Fibroblast of upper back skin (primary cell): Measurements from ENCODE around the gene CHRFAM7A.
"Not testable (repeated sequence)": the region's sequence is repeated elsewhere in the genome, so short reads cannot be mapped to it uniquely, and the experiment has no call there.

ENCODE experiments used
- DNase-seq: peaks from one replicate; pipeline ENCODE4 v3.0.0-alpha.2; 2013

CHRFAM7A gene

DNA sequence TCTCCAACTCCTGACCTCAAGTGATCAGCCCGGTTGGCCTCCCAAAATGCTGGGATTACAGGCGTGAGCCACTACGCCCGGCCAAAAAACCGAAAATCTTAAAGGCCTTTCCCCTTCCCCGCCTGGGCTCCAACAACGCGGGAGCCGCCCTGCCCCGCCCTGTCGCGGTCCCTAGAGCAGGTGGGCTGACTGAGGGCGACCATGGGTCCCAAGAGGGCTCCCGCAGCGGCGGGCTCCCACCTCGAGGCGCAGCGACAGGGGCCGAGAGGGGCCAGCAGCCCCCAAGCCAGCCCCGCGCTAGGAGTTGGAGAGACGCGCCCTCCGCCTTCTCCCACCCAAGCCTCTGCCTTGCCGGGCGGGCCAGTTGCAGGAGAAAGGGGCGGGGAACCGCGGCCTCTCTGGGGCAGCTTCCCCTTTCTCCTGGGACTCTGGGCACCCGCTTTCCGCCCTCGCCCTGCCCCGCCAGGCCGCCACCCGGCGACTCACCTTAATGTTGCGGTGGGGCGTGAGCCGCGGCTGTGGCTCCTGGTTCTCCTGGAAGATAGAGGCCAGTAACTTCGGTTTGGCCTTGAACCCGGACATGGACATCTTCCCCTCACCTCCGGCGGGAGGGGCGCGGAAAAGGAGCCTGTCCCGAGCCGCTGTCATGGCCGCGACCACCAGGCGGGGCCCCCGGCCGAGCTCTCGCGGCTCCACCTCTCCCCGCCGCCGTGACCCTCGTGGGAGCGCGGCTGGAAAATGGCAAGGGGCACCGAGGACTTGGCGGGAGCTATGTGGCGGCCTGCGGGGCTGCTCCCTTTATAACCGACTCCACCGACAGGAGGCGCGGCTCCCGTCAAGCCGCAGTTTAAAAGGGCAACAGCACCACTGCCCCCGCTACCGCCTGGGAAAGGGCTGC lies at the start of gene CHRFAM7A:
Gene CHRFAM7A (minus strand): TSS at position 775 of the 898 bp plus-strand sequence. CDS start 10,189 bp downstream, outside the sequence.
- not testable (repeated sequence) for DNase-seq

DNA sequence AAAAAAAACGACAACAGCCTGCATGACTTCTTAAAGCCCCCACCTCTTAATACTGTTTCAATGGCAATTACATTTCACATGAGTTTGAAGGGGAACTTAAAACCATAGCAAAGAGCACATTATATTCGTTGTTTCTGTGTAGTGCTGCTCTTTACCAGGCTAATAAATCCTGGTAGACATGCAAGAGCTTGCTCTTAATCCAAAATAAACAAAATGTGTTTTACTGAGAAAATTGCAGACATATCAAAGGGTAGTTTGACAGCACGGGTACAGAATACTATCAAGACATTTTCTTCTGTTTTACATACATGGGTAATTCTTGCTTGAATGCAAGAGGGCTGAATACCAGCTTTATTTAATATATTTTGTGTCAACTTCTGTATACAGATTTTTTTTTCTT lies 45.0 kb upstream of the CHRFAM7A start:
- DNase-seq: not testable (repeated sequence)

DNA sequence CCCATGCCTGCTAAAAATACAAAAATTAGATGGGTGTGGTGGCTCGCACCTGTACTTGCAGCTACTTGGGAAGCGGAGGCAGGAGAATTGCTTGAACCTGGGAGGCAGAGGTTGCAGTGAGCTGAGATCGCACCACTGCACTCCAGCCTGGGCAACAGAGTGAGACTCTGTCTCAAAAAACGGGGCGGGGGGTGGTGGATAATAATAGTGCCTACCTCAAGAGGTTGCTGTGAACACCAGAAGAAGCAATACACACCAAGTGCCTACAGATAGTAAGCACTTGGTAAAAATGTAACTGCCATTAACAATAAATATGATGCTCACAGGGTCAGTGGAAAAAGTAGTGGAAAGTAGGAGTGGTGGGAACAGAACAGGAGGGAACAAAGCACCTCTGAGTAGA lies 42.5 kb upstream of the CHRFAM7A start:
- not testable (repeated sequence) for DNase-seq

DNA sequence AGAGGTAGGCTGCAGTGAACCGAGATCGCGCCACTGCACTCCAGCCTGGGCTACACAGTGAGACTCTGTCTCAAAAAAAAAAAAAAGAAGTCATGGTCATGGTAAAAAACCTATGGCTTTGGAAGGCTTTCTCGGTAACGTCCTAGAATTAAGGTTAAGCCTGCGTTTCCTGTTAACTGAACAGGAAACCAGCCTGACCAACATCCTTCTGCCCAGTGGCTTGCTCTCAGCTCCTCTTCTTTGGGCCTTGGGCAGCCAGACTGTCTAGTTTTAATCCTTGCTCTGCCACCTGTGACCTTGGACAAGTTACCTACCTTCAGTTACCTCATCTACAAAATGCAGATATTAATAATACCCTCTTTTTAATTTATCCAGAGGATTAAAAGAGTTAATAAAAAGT lies 27.4 kb upstream of the CHRFAM7A start:
- not testable (repeated sequence) for DNase-seq

DNA sequence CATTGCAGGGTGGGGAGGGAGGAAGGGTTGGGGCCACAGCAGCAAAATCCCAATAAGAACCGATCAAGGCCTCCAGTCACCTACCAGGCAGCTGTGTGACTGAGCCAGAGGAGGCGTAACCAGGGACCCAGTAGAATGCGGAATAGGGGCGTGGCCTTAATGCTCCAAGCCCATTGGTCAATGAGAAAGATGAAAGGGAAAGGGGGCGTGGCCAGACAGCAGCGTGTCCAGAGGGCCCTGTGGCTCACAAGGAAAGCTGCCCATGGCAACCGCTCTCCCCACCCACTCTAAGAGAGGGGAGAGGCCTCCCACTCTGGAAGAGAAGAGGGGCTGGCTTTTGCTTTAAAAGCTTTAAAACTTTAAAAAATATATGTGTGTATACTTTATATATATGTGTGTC lies 20.8 kb upstream of the CHRFAM7A start, which contains the start of gene GOLGA8R:
Gene GOLGA8R (minus strand): TSS at position 101 of the 400 bp plus-strand sequence. CDS start 98 bp downstream, at position 3.
- DNase-seq: not testable (repeated sequence)

DNA sequence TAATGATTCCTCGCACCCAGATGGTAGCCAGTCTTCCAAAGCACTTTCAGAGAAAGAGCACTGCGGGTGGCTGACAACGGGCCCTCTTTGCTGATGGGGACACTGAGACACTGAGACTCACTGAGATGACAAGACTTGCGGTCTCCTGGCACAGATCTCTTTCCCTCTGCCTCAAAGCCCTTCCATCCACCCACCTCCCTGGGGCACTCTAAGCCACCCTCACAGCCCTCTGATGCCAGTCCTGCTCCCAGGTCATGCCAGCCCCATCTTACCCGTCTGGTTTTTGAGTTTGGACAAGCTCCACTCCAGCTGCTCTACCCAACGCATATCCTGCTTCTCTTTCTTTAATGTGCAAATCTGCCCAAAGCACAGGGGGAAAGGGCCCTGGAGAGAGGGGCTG lies 14.3 kb upstream of the CHRFAM7A start:
- DNase-seq: not testable (repeated sequence)

DNA sequence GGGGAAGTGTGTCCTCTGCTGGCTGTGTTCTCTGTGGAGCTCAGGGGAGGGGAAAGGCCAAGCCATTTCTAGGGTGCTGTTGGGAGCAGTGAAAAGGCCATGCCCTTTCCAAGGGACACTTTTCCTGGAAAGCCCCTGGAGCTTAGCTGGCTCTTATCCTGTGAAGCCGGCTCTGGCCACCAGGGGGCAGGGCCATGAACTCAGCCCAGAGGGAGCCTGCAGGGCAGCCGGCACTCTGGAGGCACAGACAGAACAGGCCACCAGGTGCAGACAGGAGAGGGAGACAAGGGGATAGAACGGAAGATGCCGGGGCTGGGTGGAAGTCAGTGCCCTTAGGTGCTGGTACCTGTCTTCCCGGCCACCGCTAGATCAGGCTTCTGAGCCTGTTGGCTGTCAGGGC lies 5.6 kb upstream of the CHRFAM7A start:
- not testable (repeated sequence) for DNase-seq

DNA sequence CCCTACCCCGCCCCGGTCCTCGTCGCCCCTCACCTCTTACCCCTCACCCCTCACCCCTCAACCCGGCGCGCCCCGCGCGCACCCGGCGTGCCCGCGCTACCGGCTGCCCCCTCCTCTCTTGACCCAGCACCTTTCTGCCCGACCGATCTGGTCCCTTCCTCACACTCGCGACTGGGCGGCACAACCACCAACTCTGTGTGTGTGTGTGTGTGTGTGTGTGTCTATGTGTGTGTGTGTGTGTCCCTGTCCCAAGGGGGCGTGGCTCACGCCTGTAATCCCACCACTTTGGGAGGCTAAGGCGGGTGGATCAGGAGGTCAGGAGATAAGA lies 288 bp upstream of the CHRFAM7A start:
- not testable (repeated sequence) for DNase-seq

DNA sequence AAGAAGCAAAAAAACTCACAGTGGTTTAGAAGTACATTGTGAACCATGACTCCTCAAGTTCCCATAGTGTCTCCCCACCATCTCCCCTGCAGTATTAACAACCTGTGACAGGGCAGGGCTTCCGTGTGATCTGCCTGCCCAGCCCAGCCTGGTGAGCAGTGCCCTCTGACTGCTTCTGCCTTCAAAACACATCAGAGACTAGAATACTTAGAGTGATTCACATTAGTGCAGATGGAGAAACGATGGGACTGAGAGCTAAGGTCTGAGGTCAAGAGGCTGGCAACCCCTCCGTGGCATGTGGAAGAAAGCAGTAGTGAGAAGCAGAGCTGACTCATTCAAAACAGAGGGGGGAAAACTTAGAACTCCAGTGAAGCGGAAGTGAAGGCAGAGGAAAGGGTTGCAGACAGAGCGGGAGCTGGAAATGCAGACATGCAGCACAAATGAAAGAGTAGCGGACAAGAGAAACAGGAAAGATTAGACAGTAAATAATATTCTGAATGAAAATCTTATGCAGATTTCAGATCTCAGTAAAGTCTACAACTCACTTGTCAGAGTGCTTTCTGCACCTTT lies 6.9 kb downstream of the CHRFAM7A start:
- DNase-seq: not testable (repeated sequence)

DNA sequence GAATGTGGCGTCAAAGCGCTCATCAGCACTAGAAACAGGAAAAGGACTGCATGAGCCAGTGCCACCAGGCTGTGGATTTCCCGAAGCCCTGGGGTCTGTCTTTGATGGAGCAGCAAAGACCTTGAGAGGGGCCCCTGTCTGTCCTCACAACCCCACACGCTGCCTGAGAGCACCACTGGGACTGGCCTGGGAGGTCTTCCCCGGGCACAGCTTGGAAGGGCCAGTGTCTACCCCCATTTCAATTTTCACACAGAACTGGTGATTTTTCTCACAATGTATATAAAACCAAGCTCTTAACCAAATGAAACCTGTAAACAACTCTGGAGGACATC lies 16.3 kb downstream of the CHRFAM7A start:
- not testable (repeated sequence) for DNase-seq

DNA sequence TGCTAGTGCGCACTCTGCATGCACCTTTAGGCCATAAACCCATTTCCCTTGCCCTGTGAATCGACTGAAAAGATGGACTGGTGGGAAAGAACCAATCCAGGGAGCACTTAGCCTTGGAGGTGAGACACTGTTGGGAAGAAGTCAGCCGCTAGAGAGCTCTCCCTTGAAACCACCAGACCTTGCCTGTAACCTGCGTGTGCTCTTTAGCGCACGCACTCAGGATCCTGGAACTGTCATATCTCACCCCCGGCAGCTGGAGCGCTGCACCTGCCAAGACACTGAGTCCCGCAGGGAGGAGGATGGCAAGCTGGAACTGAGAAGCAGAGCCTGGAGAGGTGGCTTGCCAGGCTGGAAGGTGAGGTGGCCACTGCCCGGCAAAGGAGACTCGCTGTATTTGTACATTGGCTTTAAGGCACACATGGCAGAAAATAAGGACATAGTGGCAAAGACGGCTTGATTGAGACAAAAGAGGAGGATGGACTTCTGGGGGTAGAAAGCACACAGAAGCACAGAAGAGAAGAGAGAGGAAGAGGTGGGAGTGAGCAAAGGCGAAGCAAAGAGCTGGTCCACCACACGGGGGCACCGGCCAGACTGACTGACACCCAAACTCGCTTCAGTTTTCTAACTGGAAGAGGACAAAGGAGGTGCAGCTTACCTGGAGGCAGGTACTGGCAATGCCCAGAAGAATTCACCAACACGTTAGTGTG lies 16.8 kb downstream of the CHRFAM7A start:
- not testable (repeated sequence) for DNase-seq

DNA sequence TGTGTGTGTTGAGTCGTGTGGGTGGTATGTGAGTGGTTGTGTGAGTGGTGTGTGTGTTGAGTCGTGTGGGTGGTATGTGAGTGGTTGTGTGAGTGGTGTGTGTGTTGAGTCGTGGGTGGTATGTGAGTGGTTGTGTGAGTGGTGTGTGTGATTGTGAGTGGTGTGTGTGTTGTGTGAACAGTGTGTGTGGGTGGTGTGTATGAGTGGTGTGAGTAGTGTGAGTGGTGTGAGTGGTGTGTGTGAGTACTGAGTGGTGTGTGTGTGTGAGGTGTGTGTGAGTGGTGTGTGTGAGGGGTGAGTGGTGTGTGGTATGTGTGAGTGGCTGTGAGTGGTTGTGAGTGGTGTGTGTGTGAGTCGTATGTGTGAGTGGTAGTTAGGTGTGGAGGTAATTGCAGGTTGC lies 17.5 kb downstream of the CHRFAM7A start:
- not testable (repeated sequence) for DNase-seq

DNA sequence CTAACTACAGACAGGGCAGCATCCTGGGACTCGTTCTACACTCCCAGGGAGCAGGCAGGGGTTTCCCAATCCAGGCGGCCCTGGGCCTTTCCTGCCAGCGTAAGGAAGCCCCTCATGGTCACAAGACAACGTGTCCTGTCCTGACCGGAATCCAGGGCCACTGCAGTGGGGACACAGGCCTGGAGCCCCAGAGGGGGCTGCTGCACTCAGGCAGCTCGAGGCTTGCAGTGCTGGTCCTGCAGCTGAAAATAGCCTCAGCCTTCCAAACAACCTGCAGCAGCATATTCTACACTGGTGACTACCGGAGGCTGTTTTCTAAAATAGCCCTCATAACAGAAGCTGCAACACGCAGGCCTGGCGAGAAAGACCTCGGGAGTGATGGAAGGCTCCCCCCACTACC lies 18.5 kb downstream of the CHRFAM7A start:
- not testable (repeated sequence) for DNase-seq

DNA sequence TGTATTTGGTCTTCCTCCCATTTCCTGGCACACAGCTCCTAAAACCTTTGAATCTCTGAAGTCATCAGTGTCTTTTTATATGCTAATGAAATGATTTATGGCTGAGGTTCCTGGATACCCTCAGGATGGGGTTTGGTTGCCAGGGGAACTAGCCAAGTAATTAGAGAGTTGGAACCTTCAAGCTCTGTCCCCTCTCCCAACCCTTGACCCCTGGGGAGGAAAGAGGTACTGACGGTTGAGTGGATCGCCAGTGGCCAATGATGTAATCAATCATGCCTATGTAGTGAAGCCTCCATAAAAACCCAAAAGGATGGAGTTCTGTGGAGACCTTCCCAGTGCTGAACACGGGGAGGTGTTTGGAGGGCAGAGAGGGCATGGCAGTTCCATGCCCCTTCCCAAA lies 25.1 kb downstream of the CHRFAM7A start:
- not testable (repeated sequence) for DNase-seq

DNA sequence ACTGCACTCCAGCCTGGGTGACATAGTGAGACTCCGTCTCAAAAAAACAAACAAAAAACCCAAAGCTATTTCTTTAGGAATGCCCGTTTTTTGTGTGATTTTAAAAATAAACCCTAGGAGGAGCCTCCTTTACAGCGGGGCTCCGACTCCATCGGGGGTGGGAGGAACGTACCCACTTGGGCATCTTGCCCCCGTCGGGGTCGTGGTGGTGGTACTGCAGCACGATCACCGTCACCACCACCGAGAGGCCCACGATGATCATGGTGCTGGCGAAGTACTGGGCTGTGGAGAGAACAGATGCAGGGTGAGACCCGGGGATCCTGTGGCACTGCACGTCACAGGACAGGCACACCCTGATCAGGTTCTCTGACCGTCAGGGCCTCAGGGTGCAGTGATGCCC lies 26.1 kb downstream of the CHRFAM7A start:
- DNase-seq: not testable (repeated sequence)

DNA sequence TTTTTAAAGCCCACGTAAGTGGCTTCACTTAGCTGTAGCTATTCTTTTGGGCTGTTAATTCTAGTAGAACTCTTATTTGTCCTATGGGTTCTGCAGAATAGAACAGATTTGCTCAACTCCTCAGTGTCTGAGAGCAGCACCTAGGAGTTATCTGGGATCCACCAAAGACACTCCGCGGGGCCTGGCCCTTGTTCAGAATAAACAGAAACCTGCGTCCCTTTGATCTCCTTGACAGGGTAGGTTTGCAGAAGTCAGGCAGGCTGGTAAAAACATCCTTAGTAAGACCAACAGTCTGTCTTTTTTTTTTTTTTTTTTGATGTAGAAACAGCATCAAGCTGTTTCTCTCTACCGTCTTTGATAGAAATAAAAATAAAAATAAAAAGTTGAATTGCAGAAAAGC lies 31.9 kb downstream of the CHRFAM7A start:
- DNase-seq: not testable (repeated sequence)

DNA sequence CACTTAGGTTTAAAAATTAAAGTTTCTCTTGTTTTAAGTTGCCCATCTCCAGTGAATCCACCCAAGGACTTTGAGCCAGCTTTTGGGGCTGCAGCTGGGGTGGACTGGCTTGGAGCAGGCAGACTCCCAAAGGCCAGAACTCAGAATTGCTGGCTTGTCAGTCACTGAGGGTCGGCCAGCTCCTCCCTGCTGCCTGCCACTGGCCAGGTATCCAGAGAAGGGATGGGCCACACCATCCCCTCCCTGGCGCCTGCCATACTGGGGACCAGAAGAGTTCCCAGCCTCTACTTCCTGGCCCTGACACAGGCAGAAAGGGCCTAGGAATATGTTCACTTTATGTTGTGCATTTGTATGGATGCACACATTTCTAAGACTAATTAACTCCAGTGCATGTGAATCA lies 32.4 kb downstream of the CHRFAM7A start:
- DNase-seq: not testable (repeated sequence)

DNA sequence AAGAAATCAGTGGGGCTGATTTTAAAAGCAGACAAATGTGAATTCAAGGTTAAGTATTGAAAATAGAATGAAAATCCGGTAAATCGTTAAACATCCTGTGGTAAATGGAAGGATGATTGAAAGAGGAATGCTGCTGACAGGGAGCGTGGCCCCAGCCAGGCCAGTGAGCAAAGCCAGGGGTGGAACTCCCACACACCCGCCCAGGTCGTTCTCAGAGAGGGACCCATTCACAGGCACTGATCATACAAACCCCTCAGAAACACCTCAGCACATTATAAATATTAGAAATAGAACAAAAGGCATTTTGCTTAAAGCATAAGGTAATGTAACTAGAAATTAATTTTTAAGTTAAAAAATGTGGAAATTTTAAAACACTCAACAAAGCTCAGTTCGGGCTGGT lies 38.3 kb downstream of the CHRFAM7A start:
- not testable (repeated sequence) for DNase-seq

DNA sequence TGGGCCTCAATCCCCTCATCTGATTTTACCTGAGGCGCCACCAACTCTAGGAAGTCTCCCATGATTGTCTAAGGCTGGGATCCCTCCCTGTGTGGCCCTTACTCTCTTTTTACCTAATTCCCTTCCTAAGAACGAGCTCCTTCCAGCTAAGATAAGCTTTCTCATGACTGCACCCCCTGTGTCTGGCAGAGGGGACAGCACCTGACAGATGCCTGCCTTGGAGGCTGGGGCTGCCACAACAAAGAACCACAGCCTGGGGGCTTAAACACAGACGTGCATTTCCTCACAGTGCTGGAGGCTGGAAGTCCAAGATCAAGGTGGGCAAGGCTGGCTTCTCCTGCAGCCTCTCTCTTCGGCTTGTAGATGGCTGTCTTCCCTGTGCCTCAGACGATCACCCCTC lies 43.5 kb downstream of the CHRFAM7A start:
- not testable (repeated sequence) for DNase-seq

DNA sequence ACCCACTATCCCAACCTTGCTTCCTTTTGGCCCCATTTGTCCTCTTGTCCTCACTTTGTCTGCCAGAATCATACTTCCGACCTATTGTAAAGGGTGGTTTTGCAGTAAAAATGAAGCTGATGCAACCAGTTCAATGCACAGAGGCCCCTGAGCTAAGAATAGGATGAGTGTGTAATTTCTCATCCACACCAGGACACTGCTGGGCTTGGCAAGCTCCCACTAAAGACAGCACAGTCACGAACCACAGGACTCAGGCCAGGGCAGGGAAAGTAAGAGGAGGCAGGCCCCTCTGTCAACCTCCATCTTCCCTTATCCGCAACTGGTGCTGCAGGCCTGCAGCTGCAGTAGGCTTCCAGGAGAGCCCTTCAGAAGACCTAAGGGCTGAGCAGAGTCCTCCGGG lies 56.8 kb downstream of the CHRFAM7A start:
- not testable (repeated sequence) for DNase-seq

DNA sequence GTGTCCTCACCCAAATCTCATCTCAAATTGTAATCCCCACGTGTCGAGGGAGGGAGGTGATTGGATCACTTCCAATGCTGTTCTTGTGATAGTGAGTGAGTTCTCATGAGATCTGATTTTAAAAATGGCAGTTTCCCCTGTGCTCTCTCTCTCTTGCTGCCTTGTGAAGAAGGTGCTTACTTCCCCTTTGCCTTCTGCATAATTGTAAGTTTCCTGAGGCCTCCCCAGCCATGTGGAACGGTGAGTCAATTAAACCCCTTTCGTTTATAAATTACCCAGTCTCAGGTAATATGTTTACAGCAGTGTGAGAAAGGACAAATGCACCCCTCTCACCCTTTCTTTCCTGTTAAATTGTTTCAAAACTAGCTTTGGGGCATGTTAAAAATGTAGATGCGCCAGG lies 59.2 kb downstream of the CHRFAM7A start:
- not testable (repeated sequence) for DNase-seq

DNA sequence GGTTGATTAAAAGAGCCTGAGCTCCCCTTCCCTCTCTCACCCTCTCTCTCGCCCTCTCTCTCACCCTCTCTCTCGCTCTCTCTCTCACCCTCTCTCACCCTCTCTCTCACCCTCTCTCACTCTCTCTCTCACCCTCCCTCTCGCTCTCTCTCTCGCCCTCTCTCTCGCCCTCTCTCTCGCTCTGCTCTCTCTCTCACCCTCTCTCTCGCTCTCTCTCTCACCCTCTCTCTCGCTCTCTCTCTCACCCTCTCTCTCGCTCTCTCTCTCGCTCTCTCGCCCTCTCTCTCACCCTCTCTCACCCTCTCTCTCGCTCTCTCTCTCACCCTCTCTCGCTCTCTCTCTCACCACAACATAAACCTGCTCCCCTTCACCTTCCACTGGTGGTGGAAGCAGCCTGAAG lies 67.2 kb downstream of the CHRFAM7A start:
- DNase-seq: not testable (repeated sequence)

DNA sequence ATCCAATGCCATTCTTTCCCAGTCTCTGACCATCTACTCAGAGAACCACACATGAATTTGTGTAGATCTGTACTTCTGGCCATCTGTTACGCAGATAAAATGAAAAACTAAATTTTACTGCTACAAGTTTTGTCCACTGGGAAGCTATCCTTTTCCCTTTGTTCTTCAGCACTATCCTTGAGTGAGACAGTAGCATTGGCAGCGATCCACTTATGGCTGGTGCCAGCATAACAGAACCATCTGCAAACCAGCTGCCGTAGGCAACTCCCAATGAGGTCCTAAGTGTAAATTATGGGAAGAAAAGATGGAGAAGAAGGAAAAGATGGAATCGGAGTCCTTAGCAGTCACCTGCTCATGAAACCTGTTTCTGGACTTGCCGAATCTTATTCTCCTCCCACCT lies 72.3 kb downstream of the CHRFAM7A start:
- not testable (repeated sequence) for DNase-seq

DNA sequence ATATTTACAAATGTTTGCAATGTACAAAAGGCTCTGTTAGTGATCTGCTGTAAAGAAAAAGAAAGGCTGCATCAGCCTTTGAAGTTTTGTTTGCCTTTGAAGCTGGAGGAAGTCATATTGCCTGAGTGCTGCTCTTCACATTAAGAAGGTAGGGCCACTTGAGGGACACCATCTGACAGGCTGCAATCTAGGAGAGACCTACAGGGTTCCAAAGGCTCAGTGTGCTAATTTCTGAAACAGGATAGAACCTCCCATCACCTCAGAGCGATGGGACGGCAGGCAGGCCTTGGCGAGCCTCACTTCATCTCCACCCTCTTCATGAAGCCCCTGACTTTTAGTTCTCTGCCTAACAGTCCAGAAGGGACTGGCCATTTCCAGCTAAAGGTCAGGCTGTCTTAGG lies 77.6 kb downstream of the CHRFAM7A start:
- not testable (repeated sequence) for DNase-seq
